HG03342 (cell line): Measurements from ENCODE around the gene ALS2CL.

Source experiments
- ATAC-seq: cut with Tn5 transposase; IDR thresholded peaks from one replicate; pipeline ENCODE4 v1.9.1; 2021; ENCODE audit warnings: mild to moderate bottlenecking, moderate library complexity; ENCODE audit not compliant: unreplicated experiment

ALS2CL gene

DNA sequence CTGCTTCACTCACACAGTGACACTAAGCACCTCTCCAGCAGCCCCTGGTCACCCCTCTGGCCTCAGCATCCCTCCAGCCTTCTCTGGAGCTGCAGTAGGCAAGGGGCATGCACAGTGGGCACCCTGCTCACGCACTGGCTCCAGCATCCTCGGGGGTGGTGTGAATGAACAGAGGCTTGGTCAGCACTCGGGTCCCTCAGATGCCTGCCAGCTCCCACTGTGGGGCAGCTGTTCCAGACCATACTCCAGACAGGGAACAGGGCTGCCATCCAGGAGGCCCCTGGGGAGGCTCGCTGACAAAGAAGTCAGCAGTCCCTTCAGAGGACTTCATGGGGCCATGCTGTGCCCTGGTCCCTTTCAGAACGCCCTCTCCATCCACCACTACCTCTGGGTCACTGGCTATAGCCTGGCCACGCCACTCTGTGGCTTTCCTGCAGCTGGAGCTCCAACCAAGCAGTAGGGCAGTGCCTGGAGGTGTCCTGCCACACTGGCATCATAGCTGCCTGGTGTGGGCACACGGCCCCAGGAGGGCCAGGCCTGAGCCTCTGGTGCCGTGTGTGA, 26.3 kb downstream of the ALS2CL start:
- no peak for ATAC-seq

DNA sequence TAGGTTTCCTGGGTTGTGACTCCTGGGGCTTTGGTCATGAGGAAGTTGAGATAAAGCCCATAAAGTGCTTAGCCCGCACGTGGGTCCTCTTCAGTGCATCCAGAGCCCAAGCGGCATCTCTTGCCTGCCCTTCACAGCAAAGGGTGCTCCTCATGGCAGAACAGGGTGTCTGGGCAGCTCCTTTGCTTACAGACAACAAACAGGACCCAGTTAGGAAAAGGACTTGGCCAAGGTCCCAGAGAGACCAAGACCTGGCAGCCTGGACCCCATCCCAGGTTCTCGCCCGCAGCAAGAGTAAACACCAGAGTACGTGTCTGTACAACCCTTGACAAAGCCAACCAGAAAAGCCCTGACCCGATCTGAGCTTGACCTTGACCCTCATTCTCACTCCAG, 27.0 kb downstream of the ALS2CL start:
- no peak for ATAC-seq

DNA sequence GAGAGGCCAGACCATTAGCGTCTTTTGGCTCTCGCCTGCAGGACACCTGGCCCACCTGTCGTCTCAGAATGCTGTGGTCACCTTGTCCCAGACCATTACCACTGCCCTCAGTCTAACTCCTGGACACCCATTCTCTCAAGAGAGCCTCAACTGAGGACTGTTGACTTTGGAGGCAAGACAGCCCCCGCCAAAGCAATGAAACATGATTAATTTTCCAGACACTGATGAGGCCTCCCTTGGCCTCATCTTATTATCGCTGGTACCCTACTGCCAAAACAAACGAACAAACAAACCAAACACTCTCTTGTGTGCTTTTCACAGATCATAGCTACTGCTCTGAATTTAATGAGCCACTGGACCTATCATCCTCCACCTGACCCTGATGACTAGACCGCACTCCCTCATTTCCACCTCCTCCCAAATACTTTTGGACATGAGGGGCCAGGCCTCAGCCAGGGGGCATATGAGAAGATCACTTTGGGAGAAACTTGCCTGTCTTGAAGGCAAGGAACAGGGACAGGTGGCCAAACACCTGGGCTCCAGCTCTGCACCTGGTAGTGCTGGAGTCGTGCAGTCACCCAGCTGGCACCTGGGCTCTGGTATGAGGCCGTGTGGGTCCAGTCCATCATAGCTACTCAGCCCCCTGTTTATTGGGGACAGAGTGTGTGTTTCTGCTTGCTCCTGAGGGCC, 27.6 kb downstream of the ALS2CL start:
- ATAC-seq = no peak

DNA sequence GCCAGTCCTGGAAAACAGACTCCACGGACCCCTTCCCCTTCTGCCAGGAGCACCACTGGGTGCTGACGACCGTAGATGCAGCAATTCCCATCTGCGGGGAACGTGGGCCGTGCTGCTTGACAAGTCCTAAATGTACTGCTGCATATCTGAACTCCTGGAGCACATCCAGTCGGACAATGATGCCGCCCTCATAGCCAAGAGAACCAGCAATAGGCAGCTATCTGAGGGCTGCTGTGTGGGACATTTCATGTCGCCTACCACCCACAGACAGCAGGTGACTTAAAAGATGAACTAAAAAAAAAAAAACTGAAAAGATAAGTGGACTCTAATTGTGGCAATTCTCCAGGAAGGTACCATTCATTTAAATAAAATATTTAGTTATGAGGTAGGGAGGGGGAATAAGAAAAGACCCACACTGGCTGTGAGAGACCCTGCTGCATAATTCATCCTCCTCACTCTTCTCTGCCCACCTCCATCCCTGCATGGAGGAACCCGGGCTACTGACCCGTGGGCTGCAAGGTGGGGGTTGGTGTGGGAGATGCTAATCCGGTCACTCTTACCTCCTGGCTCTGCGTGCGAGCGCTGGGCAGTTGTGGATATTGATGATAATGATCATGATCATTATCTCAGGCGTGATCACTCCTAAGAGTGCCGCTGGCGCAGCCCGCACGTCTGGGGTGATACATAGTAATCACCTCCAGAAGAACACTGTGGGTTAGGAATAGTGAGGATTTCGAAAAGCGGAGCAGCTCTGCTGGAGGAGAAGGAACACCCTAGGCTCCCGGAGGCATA, 28.3 kb downstream of the ALS2CL start:
- ATAC-seq = no peak

DNA sequence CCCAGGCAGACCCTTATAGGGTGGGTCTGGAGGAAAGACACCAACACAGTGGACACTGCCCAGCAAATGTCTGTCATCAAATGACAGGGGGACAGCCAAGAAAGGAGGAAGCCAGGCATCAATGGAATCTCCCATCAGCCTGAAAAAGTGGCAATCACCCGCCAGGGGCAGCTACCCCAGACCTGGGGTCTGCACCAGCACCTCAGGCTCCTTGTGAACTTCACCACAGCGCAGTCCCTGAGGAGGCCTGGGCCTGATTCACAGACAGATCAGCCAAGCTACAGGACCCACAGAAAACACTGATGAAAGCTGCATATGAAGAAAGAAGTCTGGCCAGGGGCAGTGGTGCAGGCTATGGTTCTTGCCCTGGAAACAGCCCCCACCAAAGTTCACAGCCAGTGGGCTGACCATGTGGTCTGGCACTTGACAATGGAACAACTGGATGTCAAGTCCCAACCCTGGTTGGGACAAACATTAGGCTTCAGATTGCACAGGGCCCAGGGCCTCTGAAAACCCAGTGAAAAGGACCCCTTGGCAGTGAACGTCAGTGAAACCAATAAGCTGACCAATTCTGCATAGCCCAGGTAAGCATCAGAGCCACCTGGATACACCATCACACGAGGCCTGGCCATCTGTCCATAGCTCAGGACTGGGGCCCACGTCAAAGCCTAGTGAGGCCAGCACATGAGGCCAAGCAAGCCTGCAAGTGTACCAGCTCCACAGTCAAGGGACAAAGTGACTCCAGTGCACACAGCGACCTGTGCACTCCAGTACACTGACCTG, 29.1 kb downstream of the ALS2CL start:
- ATAC-seq = no peak

DNA sequence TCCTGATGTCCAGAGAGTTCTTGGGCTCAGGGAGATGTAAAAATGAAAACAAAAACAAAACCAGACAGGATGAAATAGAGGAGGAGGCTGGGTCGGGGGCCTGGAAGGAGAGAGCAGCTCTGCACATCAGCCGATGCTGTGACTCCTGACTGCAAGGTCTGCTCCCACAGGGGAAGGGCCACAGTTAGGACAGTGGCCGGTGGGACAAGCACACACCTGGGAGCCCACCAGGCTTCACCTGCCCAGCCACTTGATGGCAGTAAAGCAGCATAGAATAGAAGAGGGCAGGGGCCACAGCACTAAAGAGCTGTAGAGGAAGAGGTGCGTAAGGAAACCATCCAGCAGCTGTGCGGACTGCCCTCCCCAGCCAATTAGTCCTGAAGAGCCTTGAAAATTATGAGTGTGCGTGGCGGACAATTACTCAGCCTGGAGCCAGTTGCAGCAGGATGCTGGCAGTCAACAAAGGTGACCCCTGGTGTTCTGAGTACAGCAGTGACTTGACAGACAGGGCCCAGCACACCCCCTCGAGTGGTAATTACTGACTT, 29.8 kb downstream of the ALS2CL start:
- no peak for ATAC-seq

DNA sequence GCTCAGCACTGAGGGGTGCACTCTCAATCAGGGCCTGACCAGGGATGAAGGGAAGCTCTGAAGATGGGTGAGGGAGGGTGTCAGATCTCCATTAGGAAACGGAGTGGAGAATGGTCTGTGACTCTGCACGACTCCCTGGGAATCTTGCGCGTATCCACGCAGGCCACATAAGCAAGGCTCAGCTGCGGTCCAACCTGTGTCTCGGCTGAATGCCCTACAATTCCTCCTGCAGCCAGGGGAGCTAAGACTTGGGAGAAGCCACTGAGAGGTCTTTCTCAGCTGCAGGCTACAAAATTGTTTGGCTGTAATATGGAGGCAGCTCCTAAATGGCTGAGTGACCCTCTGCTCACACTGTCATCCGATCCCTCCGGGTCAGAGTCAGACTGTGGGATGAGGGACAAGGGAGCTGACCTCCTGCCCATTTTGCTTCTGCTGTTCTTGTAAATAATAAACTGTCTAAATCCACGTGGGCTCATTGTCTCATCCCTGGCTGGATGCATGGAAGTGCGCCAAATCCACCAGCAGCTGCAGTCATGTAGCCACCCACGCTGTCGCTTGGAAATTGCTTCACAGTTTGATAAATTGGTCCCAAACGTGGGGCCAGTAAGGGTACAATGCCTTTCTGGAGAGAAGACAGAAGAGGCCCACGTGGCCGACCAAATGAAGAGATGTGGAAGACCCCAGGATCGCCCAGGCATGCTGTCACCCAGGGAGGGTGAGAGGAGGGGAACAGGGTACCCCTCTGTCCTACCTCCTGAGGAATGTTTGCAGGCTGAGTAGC, 30.5 kb downstream of the ALS2CL start:
- ATAC-seq = no peak

DNA sequence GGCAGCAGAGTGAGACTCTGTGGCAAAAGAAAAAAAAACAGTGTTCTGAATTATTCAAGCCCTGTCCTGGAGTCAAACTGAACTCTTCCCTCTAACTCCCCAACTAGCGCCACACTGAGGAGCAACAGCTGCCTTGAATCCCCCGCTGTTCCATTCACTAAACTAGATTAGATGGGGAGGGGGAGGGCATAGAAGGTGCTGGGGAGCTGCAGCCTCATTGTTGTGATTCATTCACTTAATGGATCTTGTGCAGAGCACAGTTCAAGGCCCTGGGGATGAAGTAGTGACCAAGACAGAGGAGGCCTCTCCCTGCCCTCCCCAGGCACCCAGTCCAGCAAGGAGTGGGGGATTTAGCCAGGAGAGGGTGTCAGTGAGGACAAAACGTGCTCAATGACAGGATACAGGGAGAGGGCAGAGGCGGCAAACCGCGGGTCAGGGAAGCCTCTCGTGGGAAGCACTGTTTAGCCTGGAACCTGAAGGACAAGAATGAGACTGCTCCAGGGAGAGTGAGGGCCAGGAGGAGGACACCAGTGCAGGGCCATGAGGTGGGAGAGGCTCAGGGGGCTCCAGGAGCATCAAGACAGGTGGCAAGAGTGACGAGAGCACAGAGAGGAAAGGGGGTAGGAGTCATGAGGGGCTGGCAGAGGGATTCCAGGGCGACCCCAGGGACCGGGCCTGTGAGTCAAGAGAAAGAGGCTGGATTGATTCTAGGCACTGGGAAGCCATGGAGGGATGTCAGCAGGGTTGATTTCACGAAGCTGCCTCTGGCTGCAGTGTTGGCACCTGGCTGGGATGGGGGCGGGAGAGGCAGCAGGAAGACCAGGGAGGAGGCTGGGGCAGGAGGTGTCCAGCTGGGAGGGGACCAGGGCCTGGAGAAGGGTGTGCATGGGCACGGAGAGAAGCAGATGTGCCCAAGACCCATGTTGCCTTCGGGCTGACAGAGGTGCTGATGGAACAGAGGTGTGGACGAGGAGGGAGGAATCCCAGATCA, 31.4 kb downstream of the ALS2CL start:
- ATAC-seq = no peak

DNA sequence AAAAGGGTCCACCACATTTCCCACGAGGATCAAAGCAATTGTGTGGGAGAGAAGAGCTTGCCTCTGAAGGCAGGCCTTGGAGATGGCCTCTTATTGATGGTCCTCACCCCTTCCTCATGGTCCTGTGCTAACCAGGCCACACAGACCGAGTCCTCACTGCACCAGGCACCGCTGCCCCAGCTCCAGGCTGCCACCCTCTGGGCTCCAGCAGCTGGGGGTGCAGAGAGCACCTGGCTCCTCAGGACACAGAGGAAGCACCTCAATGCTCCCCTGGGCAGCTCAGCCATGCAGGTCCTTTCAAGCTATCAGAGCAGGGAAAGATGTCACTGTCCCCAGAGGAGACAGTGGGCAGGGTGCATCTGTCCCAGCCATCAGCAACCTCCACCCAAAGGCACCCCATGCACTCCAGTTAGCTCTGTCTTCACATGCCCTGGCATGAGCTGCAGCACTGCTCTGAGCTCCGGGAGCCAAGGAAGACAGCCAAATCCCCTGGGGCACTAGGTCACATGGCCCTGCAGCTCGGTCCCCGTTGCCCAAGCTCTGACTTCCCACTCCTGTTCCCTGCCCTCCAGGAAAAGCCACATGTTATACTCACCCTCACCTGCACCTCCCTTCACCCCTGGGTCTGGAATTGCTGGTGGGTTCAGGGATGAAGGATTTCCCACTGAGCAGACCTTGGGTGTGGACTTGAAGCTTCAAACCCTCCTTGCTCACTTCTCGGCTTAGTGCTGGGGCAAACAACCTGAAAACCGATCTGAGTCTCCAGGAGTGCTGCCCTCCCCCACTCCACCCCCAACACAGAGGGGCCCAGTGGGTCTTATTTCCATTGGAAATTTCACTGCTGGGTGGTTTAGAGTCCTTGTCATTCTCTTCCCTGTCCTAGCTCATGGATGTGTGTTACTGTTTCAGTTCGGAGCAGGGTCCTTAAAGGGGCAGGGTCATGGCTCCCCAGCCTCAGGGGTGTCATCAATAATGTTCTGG, 32.6 kb downstream of the ALS2CL start:
- no peak for ATAC-seq

DNA sequence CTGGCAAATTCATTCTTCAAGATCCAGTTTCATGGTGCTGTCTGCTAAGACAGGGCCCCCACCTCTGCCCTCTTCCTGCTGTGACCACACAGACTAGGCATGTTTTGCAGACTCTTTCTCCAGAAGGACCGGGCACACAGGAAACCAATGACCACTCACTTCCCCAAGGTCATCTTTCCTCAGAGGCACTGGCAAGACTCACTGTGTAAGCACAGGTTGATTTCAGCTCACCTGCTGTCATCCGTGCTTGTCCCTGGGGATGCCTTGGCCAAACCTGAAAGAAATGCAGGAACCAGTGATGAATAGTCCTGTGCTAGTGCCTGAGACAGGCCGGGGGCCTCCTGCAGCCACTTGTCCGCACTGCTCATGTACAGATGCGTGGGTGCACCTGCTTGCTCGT, 33.5 kb downstream of the ALS2CL start:
- no peak for ATAC-seq

DNA sequence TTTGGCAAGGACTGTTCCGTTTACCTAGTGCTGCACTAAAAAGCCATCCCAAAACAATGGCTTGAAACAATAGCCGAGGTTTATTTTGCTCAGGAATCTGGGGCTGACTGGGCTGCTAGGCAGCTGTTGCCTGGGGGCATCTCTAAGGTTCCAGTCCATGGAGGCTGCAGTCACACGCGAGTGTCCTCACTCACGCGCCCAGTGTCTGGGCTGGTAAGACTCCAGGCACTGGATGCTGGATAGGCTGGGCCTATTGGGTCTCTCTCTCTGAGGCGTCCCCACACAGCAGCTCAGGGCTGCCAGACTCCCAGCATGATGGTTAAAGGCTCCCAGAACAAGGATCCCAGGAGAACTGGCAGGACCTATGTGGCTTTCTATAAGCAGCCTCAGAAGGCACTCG, 34.2 kb downstream of the ALS2CL start:
- no peak for ATAC-seq

DNA sequence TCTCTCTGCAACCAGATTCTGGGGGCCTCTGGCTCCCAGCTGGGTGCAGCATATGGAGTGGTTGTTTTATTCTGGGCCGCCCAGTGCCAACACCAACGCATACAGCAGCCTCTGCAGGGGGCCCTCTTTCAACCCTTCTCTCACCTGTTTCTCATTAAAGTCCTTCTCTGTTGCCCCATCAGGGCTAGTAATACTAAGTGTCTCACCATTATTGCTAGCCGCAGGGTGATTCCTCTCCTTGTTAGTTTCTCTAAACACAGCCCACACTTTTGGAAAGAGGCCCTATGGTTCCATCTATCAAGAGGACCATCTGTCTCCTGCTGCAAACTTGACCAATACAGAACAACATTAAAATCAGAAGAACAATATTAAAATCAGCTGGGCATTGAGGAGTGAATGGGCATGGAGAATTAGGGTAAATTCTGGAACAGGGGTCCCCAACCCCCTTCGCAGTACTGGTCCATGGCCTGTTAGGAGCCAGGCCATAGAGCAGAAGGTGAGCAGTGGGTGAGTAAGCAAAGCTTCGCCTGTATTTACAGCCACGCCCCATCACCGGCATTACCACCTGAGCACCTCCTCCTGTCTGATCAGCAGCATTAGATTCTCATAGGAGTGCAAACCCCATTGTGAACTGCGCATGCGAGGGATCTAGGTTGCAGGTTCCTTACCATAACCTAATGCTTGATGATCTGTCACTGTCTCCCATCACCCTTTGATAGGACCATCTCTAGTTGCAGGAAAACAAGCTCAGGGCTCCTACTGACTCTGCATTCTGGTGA, 36.5 kb downstream of the ALS2CL start:
- ATAC-seq = no peak

DNA sequence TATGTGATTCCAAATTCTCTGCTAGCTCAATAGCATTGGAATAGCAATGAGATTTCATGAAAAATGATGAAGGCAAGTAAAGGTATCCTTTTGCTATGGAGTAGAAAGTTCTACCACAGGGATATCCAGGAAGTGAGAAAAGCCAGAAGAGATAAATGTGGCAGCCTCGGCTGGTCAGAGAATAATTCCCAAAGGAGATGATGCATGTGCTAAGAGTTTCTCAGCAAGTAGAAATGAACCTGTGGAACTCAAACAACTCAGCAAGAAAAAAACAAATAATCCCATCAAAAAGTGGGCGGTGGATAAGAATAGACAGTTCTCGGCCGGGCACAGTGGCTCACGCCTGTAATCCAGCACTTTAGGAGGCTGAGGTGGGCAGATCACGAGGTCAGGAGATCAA, 38.2 kb downstream of the ALS2CL start:
- no peak for ATAC-seq

DNA sequence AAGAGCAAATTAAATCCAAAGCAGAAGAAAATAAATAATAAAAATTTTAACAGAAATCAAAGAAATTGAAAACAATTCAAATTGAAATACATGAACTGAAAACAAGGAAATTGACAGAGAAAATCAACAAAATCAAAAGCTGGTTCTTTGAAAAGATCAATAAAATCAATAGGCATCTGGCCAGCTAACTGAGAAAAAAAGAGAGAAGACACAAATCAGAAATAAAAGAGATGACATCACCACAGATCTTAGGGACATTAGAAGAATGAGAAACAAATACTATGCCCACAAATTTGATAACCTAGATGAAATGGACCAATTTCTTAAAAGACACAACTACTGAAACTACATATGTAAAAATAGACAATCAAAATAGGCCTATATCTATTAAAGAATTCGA, 42.4 kb downstream of the ALS2CL start:
- no peak for ATAC-seq

DNA sequence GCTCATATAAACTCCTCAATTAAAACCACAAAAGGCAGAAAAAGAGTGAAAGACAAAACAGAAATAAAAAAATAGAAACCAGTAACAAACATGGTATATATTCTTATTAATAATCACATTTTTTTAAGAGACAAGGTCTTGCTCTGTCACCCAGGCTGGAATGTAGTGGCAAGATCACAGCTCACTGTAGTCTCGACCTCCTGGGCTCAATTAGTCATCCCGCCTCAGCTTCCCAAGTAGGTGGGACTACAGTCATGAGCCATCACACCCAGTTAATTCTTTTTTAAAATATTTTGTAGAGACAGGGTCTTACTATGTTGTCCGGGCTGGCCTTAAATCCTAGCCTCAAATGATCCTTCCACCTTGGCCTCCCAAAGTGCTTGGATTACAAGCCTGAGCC, 44.0 kb downstream of the ALS2CL start:
- no peak for ATAC-seq

DNA sequence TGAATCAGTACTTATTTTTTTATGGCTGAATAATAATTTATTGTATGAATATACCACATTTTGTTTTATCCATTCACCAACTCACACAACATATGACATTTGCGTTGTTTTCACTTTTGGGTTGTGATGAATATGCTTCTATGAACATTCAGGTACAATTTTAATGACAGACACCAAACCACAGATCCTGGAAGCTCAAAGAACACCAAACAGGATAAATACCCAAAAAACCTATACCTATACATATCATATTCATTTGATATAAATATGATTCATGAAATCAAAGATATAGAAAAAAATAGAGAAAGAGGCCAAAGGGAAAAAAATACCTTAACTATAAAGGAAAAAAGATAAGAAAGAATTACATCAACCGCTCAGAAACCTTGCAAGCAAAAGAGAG, 45.4 kb downstream of the ALS2CL start:
- no peak for ATAC-seq

DNA sequence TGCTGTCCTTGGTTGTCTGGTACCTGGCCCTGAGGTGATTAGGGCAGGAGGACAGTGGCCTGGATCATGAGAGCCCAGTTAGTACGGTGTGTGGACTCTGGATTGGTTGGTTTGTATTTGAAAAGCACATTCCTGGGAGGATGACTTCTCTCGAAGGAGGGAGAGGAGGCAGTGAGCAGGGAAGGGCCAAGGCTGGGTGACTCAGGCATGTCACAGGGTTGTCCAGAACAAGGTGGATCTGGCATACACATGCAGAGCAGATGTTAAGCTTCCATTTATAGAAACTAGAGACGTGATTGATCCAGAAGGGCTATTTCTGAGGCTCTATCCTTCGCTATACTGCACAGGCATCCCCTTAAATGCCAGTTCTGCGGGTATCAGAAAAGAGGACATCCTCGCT, 46.8 kb downstream of the ALS2CL start:
- ATAC-seq = no peak
